Stimulated activated CD4-positive, alpha-beta T cell treated with anti-CD3 and anti-CD28 coated beads, Interleukin-4, amount 100 ng/mL, for 1 hour (primary cell): Measurements from ENCODE around the gene TAF10.
A peak's percentile ranks its signal among the peaks of the same experiment; 100 is the strongest.

Source experiments
- DNase-seq: peaks from one replicate; pipeline ENCODE4 v3.0.0-alpha.2; 2020

The TAF10 gene

DNA sequence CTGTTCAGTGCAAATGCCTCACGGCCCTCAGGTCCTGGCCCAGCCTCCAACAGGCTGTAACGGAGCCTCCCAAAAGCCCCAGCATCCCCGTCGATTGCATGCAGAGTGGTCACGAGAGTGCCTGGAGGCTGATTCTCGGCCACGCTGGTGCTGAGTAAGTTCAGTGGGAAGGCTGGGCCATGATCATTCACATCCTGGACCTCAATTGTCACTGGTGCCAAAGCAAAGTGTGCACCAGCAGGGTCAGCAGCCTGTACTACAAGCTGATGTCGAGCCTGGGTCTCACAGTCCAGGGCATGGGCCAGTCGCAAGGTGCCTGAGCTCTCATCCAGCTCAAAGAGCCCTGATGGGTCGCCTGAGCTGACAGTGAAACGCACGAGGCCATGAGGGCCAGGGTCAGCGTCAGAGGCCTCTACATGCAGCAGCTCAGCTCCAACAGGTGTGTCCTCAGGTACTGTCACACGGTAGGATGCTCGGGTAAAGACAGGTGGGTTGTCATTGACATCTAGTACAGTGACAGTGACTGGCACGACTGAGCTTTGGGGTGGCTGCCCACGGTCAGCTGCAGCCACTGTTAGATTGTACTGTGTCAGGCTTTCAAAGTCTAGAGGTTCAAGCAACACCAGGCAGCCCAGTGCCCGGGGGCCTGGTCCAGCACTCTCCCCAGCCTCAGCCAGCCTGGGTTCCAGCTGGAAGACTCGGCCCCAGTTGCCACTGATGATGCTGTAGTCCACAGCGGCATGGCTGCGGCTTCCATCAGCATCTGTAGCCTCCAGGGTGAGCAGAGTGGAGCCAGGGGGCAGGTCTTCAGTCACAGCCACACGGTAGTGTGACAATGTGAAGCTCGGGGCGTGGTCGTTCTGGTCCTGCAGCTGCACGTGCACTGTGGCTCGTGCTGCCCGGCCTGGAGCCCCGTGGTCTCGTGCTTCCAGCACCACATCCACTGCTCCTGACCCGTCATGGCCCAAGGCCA, 11.7 kb upstream of the TAF10 start:
- DNase-seq, result no peak

DNA sequence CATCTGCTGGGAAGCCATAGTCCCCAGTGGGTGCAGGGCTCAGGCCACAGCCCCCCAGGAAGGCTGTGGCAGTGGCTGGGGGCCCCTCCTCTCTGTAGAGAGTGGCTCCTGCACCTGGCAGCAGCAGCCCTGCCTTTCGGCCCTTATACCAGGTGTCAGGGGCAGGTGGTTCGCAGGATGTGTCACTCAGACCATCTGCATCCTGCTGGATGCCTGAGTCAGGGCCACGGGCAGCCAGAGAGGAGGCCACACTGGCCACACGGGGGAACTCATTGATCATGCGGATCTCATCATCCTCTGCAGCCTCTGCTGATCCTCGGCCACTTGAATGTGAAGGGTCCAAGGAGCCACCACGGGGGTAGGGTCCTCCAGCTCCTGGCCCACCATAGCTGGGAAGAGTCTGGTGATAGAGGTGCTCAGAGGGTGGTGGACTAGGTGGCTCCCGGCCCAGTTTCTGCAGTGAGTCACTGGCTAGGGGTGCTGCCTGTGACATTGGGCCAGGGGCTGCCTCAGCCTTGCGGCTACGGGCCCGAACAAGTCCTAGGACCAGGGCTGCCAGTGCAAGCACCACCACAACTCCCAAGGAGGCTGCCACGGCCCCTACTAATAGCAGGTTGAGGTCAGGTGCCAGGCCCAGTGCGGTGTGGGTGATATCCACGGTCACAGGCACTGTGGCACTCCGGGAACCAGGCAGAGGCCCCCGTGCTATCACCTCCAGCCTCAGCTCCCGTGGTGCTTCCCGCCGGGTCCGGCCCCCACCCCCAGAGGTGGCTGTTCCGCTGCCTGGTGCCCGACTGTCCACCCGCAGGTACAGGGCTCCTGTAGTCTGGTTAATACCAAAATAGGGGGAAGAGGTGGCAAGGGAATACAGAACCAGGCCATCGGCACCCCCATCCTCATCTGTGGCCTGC, 10.5 kb upstream of the TAF10 start:
- DNase-seq, result no peak

DNA sequence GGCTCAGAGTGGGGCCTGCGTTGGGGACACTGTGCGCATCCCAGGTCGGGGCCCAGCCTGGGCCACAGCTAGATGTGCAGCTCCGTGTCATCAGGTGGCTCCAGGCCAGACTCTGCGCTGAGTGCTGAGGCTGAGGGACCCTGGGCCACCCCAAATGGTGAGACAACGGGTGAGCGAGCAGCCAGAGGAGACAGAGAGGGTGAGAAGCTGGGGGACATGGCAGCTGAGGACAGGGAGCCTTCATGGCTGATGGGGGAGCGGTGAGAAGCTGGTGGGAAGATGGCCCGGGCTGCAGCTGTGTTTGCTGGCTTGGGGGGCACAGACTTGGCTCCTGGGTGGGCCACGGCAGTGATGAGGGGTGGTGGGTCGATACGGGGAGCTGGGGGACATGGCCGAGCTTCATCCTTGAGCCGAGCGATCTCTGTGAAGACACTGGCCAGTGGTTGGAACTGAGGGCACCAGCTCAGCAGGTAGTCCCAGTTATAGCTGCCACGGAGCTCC, 9.7 kb upstream of the TAF10 start:
- DNase-seq, result no peak

DNA sequence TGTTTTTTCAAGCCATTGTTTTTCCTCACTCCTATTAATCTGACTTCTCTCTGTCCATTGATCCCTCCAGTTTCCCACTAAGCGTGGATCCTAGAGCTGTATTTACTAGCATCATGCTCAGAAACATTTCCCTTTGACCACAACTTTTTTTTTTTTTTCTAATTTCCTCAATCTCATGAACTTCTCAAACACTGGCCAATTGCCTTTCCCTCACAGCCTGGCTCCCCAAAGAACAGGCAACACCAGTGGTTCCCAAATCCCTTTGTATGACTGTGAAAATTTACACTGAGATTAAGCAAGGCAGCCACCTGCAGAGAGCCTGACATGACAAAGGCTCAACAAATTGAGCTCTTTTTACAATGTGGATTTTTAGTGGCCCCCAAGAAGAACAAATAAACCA, 8.6 kb upstream of the TAF10 start:
- no peak for DNase-seq

DNA sequence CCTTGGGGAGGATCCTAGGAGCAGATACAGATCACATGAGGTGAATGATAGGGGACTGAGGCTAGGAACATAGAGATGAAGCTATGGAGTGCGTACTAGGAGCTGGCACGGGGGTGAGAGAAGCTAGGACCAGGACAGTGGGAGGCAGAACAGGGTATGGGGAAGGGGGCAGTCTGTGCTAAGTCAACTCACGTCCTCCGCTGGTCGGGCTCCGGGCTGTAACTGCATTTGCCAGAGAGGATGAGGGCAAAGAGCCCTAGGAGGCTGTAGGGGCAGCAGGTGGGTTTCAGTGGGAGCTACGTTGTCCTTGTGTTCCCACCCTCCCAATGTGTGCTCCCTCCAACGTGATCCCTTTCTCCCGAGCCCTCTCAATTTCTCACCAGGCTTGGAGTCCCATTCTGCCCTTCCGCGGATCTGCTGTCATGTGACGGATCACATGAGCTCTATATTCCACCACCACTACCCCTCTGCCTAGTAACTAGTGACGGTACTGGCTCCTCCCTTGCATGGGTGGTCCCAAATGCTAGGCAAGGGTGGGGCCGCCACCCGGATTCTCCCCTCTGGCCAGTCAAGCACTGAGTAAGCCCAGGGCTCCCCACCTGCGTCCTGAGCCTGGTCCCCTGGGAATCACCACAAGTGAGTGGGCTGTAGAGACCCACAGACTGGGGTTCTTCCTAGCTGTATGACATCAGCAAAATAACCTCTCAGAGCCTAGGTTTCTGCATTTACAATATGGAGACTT, 7.2 kb upstream of the TAF10 start, which contains the start of gene TPP1:
Gene TPP1, minus strand, starts transcription at position 419 of the 742 bp plus-strand sequence. Its CDS starts 22 bp downstream, at position 397.
- DNase-seq, result peak; percentile 82

DNA sequence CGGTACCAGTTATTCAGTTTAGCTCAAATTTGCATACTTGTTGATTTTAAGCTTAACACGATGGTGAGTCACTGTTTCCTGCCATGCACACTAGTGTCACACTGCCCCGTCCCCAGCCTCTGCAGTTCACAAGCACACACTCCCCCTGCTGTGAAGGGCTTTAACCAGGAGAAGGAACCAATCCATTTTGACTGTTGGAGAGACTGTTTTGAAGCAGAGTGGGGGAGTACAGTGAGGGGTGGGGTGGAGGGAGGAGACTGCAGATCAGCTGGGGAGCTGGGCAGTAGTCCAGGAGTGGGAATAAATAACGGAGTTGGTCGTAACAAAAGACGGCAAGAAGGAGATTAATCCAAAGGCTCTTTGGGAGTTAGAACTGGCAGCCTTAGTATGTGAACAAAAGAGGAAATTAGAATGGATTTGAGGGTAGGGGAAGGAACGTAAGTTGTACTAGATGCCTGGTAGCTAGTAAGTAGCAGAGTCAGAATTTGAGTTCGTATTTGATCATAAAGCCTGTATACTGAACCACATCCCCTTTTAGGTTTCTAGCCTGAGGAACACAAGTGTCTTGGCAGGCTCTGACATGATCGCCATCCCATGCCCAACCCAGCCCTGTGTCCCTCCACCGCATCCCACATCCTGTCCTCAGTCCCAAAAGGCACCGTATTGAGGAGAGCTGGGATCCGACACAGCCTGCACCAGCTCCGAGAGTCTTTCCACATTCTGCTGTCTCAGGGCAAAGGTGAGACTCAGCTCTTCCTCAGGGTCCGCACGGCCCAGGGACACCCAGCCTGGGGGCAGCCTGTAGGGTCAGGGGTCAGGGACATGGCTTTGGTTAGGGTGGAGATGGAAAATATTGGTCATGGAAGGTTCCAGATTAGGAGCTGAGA, 6.3 kb upstream of the TAF10 start:
- peak; percentile 55 for DNase-seq

DNA sequence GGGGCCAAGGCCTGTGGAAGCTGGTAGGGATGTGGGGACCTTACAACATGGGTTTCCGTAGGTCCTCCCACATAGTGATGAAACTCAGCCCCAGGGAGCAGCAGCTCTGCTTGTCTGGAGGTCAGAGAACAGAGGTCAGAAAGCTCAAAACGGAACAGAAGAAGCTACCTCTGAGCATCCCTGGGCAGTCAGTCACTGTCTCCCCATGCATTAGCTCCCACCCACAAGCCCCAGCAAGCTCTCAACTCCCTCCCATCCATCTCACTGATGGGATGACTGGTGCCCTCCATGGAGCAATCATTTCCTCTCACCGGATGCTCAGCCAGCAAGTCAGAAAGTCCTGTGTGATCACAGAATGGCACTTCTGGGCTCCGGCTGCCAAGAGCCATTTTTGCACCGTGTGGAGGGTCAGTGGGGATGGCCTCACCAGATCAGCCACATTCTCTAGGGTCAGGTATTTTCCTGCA, 5.3 kb upstream of the TAF10 start:
- no peak for DNase-seq

DNA sequence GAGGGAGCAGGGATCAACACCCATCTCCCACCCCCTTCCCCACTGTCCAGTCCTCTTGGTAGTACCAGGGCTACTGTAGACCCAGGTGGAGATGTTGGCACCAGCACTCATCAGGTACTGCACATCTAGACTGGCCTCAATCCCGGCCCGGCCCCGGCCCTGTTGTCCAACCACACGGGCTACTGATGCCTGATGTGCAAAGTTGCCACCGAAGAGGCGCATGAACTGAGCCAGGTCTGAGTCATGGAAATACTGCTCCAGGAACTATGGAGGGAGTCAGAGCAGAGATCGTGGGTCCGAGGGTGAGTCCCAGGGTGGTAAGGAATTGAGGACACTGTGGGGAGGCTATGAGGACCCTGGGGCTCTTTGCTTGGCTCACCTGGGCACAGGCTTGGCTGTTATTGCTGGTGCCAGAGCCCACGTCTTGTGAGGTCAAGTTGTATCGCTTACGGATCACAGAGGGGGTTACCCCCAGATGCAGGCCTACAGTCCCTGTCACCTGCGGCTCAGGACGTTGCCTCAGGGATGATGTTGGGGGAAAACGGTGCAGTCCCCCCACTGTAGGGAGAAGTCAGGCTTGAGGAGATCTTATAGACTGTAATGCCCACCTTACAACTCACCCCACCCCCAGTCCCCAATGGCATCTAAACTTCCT, 4.7 kb upstream of the TAF10 start:
- DNase-seq, result no peak

DNA sequence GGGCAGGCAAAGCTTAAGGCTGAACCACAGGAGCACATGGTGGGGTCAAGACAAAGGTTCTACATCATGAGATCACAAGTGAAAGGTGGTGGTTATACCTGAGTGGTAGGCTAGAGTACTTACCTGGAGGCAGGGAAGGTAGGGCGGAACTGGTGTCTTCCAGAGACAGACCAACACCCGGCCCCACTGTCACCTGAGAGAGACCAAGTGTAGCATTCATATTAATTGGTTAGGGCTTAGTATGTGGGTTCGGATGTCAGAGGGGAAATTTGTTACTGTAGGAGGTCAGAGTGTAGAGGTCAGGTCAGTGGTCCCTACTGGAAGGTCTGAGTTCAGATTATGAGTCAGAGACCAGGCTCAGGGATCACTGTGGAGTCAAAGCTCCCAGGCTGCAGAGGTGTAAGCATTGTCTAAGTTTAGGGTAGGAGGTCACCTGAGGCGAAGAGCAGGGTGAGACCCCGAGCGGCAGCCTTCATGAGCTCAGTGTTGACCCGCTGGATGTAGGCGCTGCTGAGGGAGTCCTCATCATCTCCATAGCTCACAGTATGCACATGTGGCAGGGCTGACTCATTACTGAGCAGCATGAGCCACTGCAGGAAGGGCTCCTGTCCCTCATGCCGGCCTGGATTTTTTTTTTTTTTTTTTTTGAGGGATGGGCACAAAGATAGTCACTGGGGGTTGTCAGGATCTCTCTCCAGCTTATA, 4.0 kb upstream of the TAF10 start:
- no peak for DNase-seq

DNA sequence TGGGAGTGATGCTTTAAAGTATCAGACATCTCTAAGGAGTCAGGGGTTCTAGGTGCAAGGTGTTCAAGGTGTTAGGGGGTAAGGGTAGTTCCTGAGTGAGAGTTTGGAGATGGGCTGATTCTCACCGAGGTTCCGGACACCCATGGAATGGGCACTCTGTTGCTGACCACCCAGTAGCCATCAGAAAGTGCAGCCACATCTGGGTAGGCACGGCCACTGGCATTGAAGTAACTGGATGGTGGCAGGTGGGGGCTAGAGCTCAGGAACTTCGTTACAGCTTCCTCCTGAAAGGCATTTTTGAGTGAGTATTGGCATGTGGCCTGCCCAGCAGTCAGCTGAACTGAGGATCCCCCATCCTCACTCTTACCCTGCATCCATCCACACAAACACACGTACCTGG, 3.0 kb upstream of the TAF10 start:
- no peak for DNase-seq

DNA sequence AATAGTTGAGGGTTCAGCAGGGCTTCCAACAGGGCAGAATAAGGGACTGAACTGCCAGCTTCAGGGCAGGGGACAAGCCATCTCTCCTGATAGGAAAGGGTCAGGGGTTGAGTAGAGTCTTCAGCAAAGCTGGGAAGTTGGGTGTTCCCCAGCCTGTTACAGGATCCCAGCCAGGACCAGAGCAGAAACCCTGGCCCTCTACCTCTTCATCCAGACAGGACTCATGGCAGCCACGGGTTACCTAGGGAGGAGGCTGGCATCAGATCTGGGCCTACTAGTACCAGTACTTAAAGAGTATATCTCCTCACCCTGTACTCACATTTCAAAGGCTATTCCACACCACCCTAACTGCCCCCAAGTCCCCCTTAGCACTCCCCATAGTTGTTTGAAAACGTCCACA, 2.4 kb upstream of the TAF10 start:
- no peak for DNase-seq

DNA sequence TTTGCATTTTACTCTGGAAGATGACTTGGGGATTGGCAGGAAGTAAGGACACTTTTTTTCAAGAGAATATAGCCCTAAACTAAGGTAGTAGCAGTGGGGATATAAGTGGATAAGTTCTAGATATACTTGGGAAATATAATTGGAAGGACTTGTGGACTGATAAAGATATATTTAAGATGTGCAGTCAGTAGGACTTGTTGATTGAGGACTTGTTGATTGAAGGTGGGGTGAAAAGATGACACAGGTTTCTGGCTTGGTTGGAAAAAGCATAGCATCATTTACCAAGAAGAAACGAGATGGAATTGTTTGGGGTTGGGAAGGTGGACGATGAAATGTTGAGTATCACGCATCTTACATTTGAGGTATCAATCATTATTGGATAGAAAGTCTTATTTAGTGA, 1.5 kb upstream of the TAF10 start:
- DNase-seq, result no peak

DNA sequence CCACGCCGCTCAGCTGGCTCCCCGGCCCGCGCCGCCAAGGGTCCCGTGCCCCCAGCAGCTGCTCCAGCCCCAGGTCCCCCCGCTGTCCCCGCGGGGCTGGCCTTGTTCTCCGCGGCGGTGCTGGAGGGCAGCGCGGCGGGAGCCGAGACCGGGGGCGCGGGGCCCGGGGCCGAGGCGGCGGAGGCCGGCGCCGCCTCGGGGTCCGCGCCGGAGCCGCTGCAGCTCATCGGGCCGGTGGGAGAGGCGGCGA, 128 bp downstream of the TAF10 start:
- DNase-seq, result no peak

DNA sequence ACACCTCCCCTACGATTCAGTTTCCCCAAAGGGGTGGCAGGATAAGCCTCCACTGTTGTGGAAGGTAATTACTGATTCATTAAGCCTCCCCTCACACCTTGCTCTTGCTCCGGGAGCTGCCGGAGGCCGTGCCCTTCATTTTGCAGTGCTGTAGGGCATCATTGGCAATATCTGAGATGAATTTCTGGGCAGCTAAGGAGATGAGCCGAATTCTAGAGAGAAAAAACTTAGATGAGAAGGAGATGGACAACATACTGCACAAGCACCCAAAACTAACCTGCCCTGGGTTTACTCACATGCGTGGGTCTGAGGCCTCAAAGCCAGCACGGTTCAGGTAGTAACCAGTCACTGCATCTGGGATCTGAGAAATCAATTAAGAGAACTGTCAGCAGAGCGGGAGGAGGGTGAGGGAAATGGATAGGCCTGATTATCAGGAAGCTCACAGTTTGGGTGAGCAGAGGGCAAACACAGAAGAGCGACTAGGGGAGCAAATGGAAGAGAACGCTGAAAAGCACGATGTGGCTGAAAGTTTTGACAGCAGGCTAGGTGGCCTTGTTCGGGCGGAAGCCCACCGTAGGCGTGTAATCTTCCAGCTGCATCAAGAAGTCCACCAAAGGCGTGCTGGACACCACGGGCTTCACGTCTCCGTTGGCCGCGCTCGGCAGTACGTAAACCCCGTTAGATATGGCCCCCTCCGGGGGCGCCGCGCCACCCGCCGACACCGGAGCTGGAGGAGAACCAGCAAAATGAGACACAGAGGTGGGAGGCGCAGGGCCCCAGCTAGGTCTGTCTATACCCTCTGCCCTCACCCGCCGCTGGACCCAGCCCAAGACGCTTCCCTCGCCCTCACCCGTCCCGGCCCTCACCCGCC, 689 bp downstream of the TAF10 start:
- peak; percentile 36 for DNase-seq

DNA sequence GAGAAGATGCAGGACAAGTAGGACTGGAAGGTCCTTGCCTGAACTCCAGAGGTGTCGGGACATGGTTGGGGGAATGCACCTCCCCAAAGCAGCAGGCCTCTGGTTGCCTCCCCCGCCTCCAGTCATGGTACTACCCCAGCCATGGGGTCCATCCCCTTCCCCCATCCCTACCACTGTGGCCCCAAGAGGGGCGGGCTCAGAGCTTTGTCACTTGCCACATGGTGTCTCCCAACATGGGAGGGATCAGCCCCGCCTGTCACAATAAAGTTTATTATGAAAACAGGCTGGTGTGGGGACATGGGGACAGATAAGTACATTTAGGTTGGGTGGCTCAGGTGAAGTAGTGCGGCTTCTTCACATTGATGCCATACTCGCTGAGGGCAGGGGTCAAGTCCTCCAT, 1.4 kb downstream of the TAF10 start:
- no peak for DNase-seq

DNA sequence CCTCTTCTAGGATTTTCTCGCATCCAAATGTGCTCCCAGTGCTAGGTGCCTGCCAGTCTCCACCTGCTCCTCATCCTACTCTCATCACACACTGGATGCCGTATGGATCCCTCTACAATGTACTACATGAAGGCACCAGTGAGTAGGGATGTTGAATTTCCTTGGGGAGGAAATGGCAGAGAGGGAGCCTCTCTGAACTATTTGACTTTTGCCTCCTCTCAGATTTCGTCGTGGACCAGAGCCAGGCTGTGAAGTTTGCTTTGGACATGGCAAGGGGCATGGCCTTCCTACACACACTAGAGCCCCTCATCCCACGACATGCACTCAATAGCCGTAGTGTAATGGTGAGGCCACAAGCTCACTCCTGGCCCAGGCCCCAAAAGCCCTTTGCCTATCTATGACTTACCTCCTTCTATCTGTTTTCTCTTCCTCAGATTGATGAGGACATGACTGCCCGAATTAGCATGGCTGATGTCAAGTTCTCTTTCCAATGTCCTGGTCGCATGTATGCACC, 2.5 kb downstream of the TAF10 start:
- no peak for DNase-seq

DNA sequence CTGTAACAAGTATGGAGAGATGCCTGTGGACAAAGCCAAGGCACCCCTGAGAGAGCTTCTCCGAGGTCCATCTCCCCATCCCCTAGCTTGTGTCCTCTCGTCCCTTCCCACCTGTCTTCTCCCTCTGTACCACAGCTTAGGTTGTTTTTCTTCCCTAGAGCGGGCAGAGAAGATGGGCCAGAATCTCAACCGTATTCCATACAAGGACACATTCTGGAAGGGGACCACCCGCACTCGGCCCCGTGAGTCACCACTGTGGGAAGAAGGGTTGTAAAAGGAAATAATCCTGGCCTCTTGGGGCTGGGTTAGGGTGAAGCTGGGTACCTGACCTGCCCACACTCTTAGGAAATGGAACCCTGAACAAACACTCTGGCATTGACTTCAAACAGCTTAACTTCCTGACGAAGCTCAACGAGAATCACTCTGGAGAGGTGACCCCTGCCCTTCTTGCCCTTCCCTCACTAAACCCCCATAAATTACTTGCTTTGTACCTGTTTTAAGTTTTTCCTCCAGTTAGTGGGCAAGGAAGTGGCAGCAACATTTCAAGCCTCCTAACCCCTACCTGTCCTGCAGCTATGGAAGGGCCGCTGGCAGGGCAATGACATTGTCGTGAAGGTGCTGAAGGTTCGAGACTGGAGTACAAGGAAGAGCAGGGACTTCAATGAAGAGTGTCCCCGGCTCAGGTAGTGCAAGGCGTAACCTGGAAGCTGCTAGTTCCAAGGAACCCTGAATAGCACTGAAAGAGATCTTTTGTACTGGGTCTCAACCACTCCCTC, 3.1 kb downstream of the TAF10 start:
- no peak for DNase-seq

DNA sequence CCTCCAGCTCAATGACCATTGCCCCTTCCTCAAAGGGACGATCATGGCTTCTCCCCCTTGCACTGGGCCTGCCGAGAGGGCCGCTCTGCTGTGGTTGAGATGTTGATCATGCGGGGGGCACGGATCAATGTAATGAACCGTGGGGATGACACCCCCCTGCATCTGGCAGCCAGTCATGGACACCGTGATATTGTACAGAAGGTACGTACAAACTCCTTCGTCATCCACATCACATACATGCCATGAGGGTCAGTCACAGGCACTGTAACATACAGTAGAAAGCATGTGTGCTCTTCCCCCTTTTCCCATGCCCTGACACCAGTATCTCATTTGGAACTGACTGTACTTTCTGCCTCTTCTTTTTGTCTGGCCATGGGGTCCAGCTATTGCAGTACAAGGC, 4.0 kb downstream of the TAF10 start:
- no peak for DNase-seq
